ENCODE measurements around the gene CLCA1.

Gene CLCA1

DNA sequence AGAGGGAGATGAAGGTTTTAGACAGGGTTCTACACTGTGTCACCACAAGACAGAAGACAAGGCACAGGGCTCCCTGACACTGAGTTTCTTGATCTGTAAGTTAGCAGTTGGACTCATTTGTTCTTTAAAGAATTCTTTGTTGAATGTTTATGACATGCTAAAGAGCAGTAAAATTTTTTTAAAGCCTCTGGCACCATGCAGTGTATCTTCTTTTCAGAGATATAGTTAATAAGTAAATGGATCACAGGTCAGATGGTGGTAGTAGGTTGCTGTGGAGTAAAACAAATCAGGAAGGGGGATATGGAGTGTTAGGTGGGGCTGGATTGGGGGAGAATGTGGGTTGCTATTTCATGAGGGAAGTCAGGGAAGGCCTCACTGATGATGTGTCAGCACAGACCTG is 80.1 kb downstream of the CLCA1 start:
- DNase-seq (ENCODE audit: low read depth in 2 of 2, low spot score in 1 of 2) = no peak

All from stimulated activated CD8-positive, alpha-beta memory T cell treated with anti-CD3 and anti-CD28 coated beads, Interleukin-4, amount 100 ng/mL, for 4 hours (primary cell).